GM10248 (cell line): ENCODE results near the gene BTRC.
A peak's percentile ranks its signal among the peaks of the same experiment; 100 is the strongest.

Source experiments
- CTCF ChIA-PET: fragments of 300-600 bp; sonication (Branson Sonifier 250); formaldehyde crosslinking; extraction: SDS; loops from one replicate; lab custom pipeline; 2021; ENCODE audit warnings: antibody characterized with exemption; lab: Yijun Ruan, JAX
- POLR2A ChIA-PET: fragments of 350-650 bp; sonication (Branson Sonifier 250); formaldehyde crosslinking; extraction: SDS; loops from one replicate; lab custom pipeline; 2020; ENCODE audit warnings: antibody characterized with exemption; lab: Yijun Ruan, JAX
- DNase-seq: peaks from one replicate; pipeline ENCODE4 v3.0.0; 2012; ENCODE audit errors: extremely low spot score
- TF ChIP-seq, protein P1 (sequence below): IDR thresholded peaks from 2 replicates; pipeline ENCODE4 v1.5.1; 2012; ENCODE audit warnings: mild to moderate bottlenecking, low read depth; ENCODE audit errors: extremely low read depth, missing control alignments, control extremely low read depth

BTRC gene

DNA sequence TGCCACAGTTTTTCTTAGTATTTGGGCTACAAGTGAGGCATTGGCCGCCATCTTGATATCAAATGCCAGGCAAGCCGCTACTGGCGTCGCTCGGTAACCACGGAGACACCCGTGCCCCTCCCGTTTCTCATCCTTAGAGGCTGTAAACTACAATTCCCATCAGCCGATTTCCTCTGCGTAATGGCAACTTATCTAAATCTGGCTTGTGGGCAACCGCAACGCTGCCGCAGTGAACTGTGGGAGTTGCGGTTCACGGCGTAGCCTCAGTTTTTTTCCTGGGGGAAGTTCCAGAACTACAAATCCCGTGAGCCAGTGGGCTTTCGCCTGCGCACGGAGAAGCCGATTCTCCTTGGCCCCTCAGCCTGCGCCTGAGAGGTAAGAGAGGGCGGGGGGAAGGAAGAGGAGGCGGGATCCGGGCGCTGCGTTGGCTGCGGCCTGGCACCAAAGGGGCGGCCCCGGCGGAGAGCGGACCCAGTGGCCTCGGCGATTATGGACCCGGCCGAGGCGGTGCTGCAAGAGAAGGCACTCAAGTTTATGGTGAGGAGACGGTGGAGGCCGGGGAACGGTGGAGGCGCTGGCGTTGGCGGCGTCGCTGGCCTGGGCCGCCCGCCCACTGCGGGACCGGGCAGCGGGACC lies at the start of gene BTRC:
TSS of gene BTRC (plus strand) at position 474 of the 636 bp plus-strand sequence. CDS start at position 490, 16 bp downstream.
- TF ChIP-seq, protein P1, sequence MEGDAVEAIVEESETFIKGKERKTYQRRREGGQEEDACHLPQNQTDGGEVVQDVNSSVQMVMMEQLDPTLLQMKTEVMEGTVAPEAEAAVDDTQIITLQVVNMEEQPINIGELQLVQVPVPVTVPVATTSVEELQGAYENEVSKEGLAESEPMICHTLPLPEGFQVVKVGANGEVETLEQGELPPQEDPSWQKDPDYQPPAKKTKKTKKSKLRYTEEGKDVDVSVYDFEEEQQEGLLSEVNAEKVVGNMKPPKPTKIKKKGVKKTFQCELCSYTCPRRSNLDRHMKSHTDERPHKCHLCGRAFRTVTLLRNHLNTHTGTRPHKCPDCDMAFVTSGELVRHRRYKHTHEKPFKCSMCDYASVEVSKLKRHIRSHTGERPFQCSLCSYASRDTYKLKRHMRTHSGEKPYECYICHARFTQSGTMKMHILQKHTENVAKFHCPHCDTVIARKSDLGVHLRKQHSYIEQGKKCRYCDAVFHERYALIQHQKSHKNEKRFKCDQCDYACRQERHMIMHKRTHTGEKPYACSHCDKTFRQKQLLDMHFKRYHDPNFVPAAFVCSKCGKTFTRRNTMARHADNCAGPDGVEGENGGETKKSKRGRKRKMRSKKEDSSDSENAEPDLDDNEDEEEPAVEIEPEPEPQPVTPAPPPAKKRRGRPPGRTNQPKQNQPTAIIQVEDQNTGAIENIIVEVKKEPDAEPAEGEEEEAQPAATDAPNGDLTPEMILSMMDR = no peak
- CTCF ChIA-PET = interaction anchor here (1.0 to 1.9 kb wide), 4 partner anchors 11 to 234 kb away, joined by 3 to 4 read pairs (median 3); partner anchors contain the start of genes DPCD and POLL
- POLR2A ChIA-PET = no interaction called here
- DNase-seq = peak; percentile 94

DNA sequence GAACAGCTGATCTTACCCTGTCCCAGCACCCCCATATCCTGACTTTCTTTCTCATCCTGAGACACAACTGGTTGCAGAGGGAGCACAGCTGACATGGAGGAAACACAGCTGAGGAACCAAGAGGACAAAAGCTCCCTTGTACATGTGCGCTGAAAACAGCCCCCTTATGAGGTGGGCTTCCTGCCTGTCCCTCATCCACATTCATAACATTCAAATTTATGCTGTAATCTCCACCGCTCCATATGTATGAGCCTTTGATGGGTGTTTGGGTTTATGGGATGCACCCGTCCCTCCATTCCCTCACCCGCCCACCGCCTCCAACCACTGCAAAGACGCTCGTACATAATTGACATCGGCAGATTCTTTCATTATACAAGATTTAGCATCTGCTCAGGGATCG lies 49.6 kb upstream of the BTRC start:
- TF ChIP-seq, protein P1 = no peak
- POLR2A ChIA-PET = no interaction called here
- CTCF ChIA-PET = interaction anchor here (0.8 to 3.5 kb wide), 5 partner anchors 8 to 266 kb away, joined by 3 to 17 read pairs (median 3); no protein-coding TSS in a partner anchor
- DNase-seq = no peak

DNA sequence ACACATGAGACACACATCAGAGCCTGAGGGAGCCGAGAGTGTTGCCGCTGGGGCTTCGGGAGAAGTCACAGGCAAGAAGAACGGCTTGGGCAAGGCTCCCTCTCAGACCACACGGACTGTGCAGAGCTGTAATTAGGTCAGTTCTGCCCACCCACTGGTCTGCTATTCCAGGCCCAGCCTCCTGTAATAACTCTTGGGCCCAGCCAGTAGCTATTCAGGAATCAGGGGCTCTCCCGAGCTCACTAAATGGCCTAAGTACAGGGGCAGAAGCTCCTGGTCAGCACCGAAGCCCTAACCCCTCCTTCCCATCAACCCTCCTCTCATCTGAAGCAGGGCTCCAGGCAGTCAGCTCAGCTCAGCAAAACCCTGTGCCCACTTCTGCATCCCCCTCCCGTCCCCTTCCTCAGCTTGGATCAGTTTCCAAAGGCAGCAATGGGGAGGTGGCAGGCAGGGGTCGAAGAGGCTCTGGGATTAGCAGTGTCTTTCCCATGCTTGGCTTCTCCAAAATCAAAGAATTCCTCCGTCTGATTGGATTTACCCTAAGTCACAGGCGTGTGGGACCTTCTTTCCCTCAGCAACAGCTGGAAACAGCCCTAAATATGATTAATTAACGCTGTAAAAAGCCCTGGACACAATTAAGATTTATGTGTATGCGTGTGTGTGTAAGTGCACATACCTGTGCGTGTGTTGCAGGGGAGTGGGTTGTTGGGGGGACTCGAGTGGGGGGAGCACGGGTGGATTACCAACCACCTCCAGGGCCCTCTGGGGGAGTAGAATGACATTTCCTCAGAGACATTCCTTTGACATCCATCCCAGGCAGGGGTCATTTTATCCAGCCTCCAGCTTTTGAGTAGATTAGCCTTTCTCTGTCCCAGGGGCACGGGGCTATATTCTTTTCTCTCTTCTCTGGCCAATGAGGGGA lies 48.4 kb upstream of the BTRC start:
- ChIA-PET CTCF (interaction anchor here (0.9 to 5.9 kb wide), 3 partner anchors 8 to 265 kb away, joined by 3 to 44 read pairs (median 3); no protein-coding TSS in a partner anchor), POLR2A (no interaction called here)
- no peak for DNase-seq
- TF ChIP-seq, protein P1 = no peak

DNA sequence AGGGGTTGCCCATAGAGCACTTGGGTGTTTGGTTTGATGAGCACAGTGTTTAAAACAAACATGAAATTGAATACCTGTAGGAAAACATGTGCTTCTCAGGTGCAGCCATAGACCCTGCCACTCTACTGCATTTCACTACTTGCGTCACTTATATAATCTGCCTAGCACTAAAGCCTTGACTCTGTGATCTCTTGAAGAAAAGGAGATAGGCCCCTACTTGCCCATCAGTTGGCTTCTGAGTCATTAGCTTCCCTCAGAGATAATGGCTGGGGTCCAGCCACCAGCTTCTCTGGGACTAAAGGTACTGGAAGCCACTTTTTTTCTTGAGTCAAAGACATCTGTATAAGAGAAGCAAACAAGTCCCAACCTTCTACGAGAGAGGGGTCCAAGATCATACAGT lies 45.9 kb upstream of the BTRC start:
- TF ChIP-seq, protein P1 = no peak
- POLR2A ChIA-PET = no interaction called here
- DNase-seq = no peak
- CTCF ChIA-PET = interaction anchor here (1.1 to 5.9 kb wide), 7 partner anchors 10 to 166 kb away, joined by 3 to 44 read pairs (median 6); no protein-coding TSS in a partner anchor

DNA sequence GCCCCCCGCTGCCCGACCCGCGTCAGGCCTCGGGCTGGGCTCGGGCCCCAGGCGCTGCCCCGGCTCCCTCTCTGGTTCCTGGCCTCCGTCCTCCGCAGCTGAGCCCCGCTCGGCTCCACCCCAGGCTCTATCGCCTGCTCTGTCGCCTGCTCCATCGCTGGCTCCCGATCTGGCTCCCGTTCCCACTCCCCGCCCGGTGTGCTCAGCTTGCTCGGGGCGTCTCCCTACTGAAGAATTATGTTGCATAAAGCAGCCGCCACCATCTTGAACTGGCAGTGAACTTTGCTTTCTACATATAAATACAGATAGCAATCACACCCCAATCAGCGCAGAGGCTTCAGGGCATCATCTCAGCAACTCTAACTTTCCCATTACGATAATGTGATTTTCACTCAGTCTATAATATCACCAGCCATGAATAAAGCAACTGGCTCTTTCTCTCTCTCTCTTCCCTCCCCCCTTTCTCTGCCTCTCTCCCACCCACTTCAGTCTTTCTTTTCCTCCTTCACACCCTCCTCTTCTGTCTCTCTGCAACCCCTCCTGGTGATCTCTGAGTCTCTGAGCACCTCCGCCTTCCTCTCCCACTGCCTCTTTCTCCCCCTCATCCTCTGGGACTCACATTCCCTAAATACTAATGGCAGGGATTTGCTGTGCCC lies 43.3 kb upstream of the BTRC start:
- POLR2A ChIA-PET = interaction anchor here (0.6 kb wide), 1 partner anchor 29 kb away, joined by 3 read pairs; no protein-coding TSS in a partner anchor
- TF ChIP-seq, protein P1 = no peak

More for the DNA sequence above, 43.3 kb upstream of the BTRC start:
- no peak for DNase-seq
- CTCF ChIA-PET = interaction anchor here (0.8 to 5.9 kb wide), 3 partner anchors 13 to 168 kb away, joined by 3 to 44 read pairs (median 3); no protein-coding TSS in a partner anchor
